SIG-M5 (cell line): ENCODE results near the gene TSPO2.
"Not testable (repeated sequence)": the region's sequence is repeated elsewhere in the genome, so short reads cannot be mapped to it uniquely, and the experiment has no call there.

ENCODE experiments used
- DNase-seq: peaks from one replicate; lab custom pipeline; 2025; lab: John Stamatoyannopoulos, UW

The TSPO2 gene

GRCh38 chr6:41042226-41043055 is at the start of gene TSPO2:
Gene TSPO2 (plus strand): TSS chr6:41042467. CDS start chr6:41042986, 519 bp downstream.
- no peak for DNase-seq

- DNase-seq = no peak
Observed at GRCh38 chr6:40992746-40993145, 49.5 kb upstream of the TSPO2 start.

GRCh38 chr6:40996591-40997233 is 45.6 kb upstream of the TSPO2 start:
- no peak for DNase-seq

- no peak for DNase-seq
Observed at GRCh38 chr6:40997234-40997957, 44.9 kb upstream of the TSPO2 start.

GRCh38 chr6:40998661-40999060 is 43.6 kb upstream of the TSPO2 start:
- DNase-seq = no peak

GRCh38 chr6:40999569-40999968 is 42.7 kb upstream of the TSPO2 start:
- DNase-seq = no peak

GRCh38 chr6:41000248-41000647 is 42.0 kb upstream of the TSPO2 start:
- no peak for DNase-seq

GRCh38 chr6:41002168-41002567 is 40.1 kb upstream of the TSPO2 start:
- DNase-seq = no peak

- DNase-seq = not testable (repeated sequence)
Observed at GRCh38 chr6:41006217-41006616, 36.0 kb upstream of the TSPO2 start.

GRCh38 chr6:41006980-41007379 is 35.3 kb upstream of the TSPO2 start:
- DNase-seq = not testable (repeated sequence)

GRCh38 chr6:41008011-41008410 is 34.3 kb upstream of the TSPO2 start:
- DNase-seq = no peak

GRCh38 chr6:41009669-41010068 is 32.6 kb upstream of the TSPO2 start:
- DNase-seq = no peak

- no peak for DNase-seq
Observed at GRCh38 chr6:41011673-41012072, 30.6 kb upstream of the TSPO2 start.

GRCh38 chr6:41013466-41014153 is 28.7 kb upstream of the TSPO2 start:
- DNase-seq = no peak

GRCh38 chr6:41014780-41015179 is 27.5 kb upstream of the TSPO2 start:
- DNase-seq = no peak

- not testable (repeated sequence) for DNase-seq
Observed at GRCh38 chr6:41015860-41016259, 26.4 kb upstream of the TSPO2 start.

GRCh38 chr6:41017663-41018062 is 24.6 kb upstream of the TSPO2 start:
- no peak for DNase-seq

GRCh38 chr6:41021832-41022231 is 20.4 kb upstream of the TSPO2 start:
- DNase-seq = no peak

GRCh38 chr6:41022294-41022693 is 20.0 kb upstream of the TSPO2 start:
- no peak for DNase-seq

GRCh38 chr6:41023114-41023513 is 19.2 kb upstream of the TSPO2 start:
- DNase-seq = no peak

GRCh38 chr6:41025966-41026530 is 16.2 kb upstream of the TSPO2 start:
- no peak for DNase-seq

- no peak for DNase-seq
Observed at GRCh38 chr6:41027241-41027640, 15.0 kb upstream of the TSPO2 start.
